DND-41 (cell line): Measurements from ENCODE around the gene GFI1.

Experiments
- ATAC-seq: fragments of 200-7000 bp; cut with Tn5 transposase; 3 replicates; pipeline ENCODE4 v1.9.1; 2021; ENCODE audit warnings: low read depth; ENCODE audit not compliant: insufficient read depth
- DNase-seq: peaks from one replicate; pipeline ENCODE4 v3.0.0-alpha.2; 2020
- H2AFZ ChIP-seq: 2 replicates; pipeline ENCODE4 v1.6.0; 2012; ENCODE audit warnings: low read depth, low read length
- H3K27ac ChIP-seq: 2 replicates; pipeline ENCODE4 v1.5.1; 2012; ENCODE audit warnings: low read length, inconsistent platforms
- H3K27me3 ChIP-seq: fragments of 200-600 bp; sonication (generic); 2 replicates; pipeline ENCODE4 v1.6.0; 2012; ENCODE audit warnings: low read length, mild to moderate bottlenecking, inconsistent platforms; ENCODE audit not compliant: insufficient read depth, poor library complexity
- H3K36me3 ChIP-seq: 2 replicates; pipeline ENCODE4 v1.5.1; 2012; ENCODE audit warnings: low read length, inconsistent platforms; ENCODE audit not compliant: insufficient read depth
- H3K4me1 ChIP-seq: 2 replicates; pipeline ENCODE4 v1.5.1; 2012; ENCODE audit warnings: mild to moderate bottlenecking, low read length; ENCODE audit not compliant: insufficient read depth
- H3K4me2 ChIP-seq: 2 replicates; pipeline ENCODE4 v1.6.0; 2012; ENCODE audit warnings: mild to moderate bottlenecking, moderate library complexity, low read length, inconsistent platforms; ENCODE audit not compliant: insufficient read depth
- H3K4me3 ChIP-seq, 2 experiments: fragments of 200-600 bp in 1 of 2; shearing (Covaris generic) in 1 of 2; 2 replicates each; pipeline ENCODE4 v1.5.1; 2012 to 2016; ENCODE audit warnings: inconsistent platforms in 2 of 2, low read length in 2 of 2, mild to moderate bottlenecking in 2 of 2, low read depth in 1 of 2, moderate library complexity in 1 of 2
- H3K79me2 ChIP-seq: 2 replicates; pipeline ENCODE4 v1.6.0; 2012; ENCODE audit warnings: low read length, inconsistent platforms; ENCODE audit not compliant: insufficient read depth
- H3K9ac ChIP-seq: 2 replicates; pipeline ENCODE4 v1.6.0; 2012; ENCODE audit warnings: low read depth, mild to moderate bottlenecking, inconsistent platforms, low read length, moderate library complexity
- H3K9me3 ChIP-seq: 2 replicates; pipeline ENCODE4 v1.5.1; 2012; ENCODE audit warnings: low read length, moderate library complexity, mild to moderate bottlenecking, inconsistent platforms; ENCODE audit not compliant: insufficient read depth, severe bottlenecking
- H4K20me1 ChIP-seq: 2 replicates; pipeline ENCODE4 v1.6.0; 2012; ENCODE audit warnings: low read length; ENCODE audit not compliant: insufficient read depth
- EZH2 ChIP-seq: IDR thresholded peaks from 3 replicates; pipeline ENCODE4 v1.6.1; 2012; ENCODE audit warnings: borderline replicate concordance, low read depth, mild to moderate bottlenecking, moderate library complexity, low read length, inconsistent platforms; ENCODE audit not compliant: severe bottlenecking
- TF ChIP-seq, protein P1 (sequence below): IDR thresholded peaks from 2 replicates; pipeline ENCODE4 v1.5.1; 2012; ENCODE audit warnings: borderline replicate concordance, low read length, moderate library complexity, mild to moderate bottlenecking; ENCODE audit not compliant: poor library complexity, severe bottlenecking; ENCODE audit errors: extremely low read depth

The GFI1 gene

DNA sequence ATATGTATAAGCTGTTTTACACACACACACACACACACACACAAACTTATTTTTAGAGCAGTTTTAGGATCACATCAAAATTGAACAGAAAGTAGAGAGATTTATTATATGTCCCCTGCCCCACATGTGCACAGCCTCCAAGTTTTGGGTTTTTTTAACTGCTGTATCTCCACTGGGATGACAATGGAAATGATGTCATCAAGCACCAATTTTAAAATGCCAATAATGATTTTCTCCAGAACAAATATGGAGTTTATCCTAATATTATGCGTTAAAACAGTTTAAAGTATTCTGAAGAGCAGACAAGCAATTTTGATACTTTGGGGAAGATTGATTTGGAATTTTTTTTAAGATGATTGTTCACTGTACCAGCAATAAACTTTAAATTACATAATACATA, 56.7 kb downstream of the GFI1 start:
- TF ChIP-seq, protein P1, sequence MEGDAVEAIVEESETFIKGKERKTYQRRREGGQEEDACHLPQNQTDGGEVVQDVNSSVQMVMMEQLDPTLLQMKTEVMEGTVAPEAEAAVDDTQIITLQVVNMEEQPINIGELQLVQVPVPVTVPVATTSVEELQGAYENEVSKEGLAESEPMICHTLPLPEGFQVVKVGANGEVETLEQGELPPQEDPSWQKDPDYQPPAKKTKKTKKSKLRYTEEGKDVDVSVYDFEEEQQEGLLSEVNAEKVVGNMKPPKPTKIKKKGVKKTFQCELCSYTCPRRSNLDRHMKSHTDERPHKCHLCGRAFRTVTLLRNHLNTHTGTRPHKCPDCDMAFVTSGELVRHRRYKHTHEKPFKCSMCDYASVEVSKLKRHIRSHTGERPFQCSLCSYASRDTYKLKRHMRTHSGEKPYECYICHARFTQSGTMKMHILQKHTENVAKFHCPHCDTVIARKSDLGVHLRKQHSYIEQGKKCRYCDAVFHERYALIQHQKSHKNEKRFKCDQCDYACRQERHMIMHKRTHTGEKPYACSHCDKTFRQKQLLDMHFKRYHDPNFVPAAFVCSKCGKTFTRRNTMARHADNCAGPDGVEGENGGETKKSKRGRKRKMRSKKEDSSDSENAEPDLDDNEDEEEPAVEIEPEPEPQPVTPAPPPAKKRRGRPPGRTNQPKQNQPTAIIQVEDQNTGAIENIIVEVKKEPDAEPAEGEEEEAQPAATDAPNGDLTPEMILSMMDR: no peak
- TF ChIP-seq EZH2: no peak
- no peak overlapping the region for H3K27ac ChIP-seq

DNA sequence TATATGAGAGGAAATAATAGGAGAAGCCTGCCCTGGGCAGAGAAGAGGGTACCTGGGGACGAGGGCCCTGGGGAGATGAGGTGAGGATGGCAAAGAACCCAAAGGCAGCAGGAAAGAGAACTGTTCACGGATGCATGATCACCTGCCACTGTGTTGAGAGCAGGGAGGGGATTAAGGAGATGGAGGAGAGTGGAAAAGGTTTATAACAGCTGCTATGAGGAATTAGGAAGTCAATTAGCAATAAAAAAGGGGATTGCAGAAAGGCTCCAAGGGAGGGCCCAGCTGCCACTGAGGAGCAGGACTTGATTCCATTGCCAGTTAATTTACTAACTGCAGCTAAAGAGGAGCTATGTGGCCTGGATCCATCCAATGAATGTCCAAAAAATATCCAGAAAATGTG, 61.1 kb downstream of the GFI1 start:
- no peaks in the 10 kb centered on the region for H3K27me3 ChIP-seq
- H2AFZ ChIP-seq: no peak overlapping the region
- no peaks in the 10 kb centered on the region for H3K36me3 ChIP-seq
- DNase-seq: no peak
- no peaks in the 10 kb centered on the region for H4K20me1 ChIP-seq
- H3K4me3 ChIP-seq: no peak overlapping the region
- no peaks in the 10 kb centered on the region for H3K9me3 ChIP-seq
- no peak overlapping the region for H3K27ac ChIP-seq
- ATAC-seq: no peak
- H3K79me2 ChIP-seq: no peaks in the 10 kb centered on the region
- H3K4me2 ChIP-seq: no peak overlapping the region
- H3K9ac ChIP-seq: no peak overlapping the region
- H3K4me1 ChIP-seq: no peaks in the 10 kb centered on the region
- TF ChIP-seq EZH2: no peak
- TF ChIP-seq, protein P1: no peak

More for the DNA sequence above, 56.7 kb downstream of the GFI1 start:
- Histone ChIP-seq H3K9ac (no peak overlapping the region), H3K36me3 (no peaks in the 10 kb centered on the region), H3K4me1 (no peaks in the 10 kb centered on the region), H3K79me2 (no peaks in the 10 kb centered on the region), H4K20me1 (no peaks in the 10 kb centered on the region), H3K27me3 (no peaks in the 10 kb centered on the region), H3K4me2 (no peak overlapping the region), H3K4me3 (no peak overlapping the region), H3K9me3 (no peaks in the 10 kb centered on the region), H2AFZ (no peak overlapping the region)
- DNase-seq (no peak), ATAC-seq (no peak)
